Adrenal gland (tissue), 12 donors: ENCODE data around the gene RAD51B. TPM values are rescaled to one million over a fixed set of nuclear protein-coding genes. Genes with fewer than 3 reads are reported as not detected.

ENCODE experiments used
- DNase-seq, 7 donors: peaks; one replicate each; pipeline ENCODE4 v3.0.0-alpha.2; 2019 to 2020
- H3K27ac ChIP-seq, 5 donors: fragments of 200-600 bp; sonication (generic) in 4 of 5; 1 replicate in 3 of 5; 2 replicates in 2 of 5; pipeline versions ENCODE4 v1.5.1 to v1.8.0; 2016 to 2020; ENCODE audit warnings: mild to moderate bottlenecking in 1 of 5
- H3K27me3 ChIP-seq: fragments of 200-600 bp; 2 replicates; pipeline ENCODE4 v1.8.0; 2021
- H3K36me3 ChIP-seq, 2 donors: fragments of 200-600 bp; replicated peaks in 1 of 2; 1 replicate in 1 of 2; 2 replicates in 1 of 2; pipeline versions ENCODE4 v1.5.1 to v1.8.0; 2018 to 2022
- H3K4me1 ChIP-seq, 2 donors: fragments of 200-600 bp; replicated peaks in 1 of 2; 1 replicate in 1 of 2; 2 replicates in 1 of 2; pipeline versions ENCODE4 v1.5.1 to v1.8.0; 2018 to 2021
- H3K4me3 ChIP-seq, 4 donors: fragments of 200-600 bp; sonication (generic) in 3 of 4; one replicate each; pipeline ENCODE4 v1.5.1; 2016 to 2018
- H3K9me3 ChIP-seq, 3 donors: fragments of 200-600 bp; sonication (generic) in 1 of 3; replicated peaks in 1 of 3; 1 replicate in 2 of 3; 2 replicates in 1 of 3; pipeline versions ENCODE4 v1.5.1 to v1.8.0; 2016 to 2021
- POLR2A ChIP-seq, 2 donors: fragments of 450-650 bp; IDR thresholded peaks; one replicate each; pipeline ENCODE4 v1.6.1; 2017; ENCODE audit warnings: antibody characterized with exemption in 2 of 2, mild to moderate bottlenecking in 2 of 2, moderate library complexity in 1 of 2
- WGBS, 4 donors: extraction: QIAGEN DNeasy Blood & Tissue Kit in 2 of 4; methylation state at CpG; one replicate each; pipeline versions ENCODE4 v1.1.5 to v1.1.7; 2013 to 2017; 5-methylcytosine and 5-hydroxymethylcytosine counted together
- intact Hi-C, 2 donors: fragments of 100-400 bp; cut with DNase I; formaldehyde crosslinking; loops; one replicate each; pipeline versions ENCODE4 v1.14.1 to v1.15.0; 2022 to 2023
- polyA plus RNA-seq, 3 donors: library from polyadenylated mRNA; stranded (reverse); fragments of 200-250 nt in 2 of 3; fragments of 350-450 nt in 1 of 3; fragmentation: Illumina TruSeq in 1 of 3; extraction: RNeasy Lipid Tissue Mini Kit (QIAGEN cat#74804) in 1 of 3; gene quantifications; one replicate each; pipeline ENCODE4 v1.2.3, GENCODE V29; 2013 to 2014
- total RNA-seq, 9 donors: library from RNA; depleted of rRNA in 4 of 9; stranded (reverse); fragments of >200 nt in 4 of 9; fragments of 120-200 nt in 1 of 9; fragmentation: NEBNext Ultra II Directional in 1 of 9; extraction: Animal tissue kit (Norgen Biotek cat#: 25700) in 1 of 9; gene quantifications; one replicate each; pipeline versions ENCODE4 v1.1.0 to v1.2.4, GENCODE V29; 2013 to 2023
- TF ChIP-seq, protein P1 (sequence below), 6 experiments: fragments of 450-650 bp in 4 of 6; fragments of 200-600 bp in 2 of 6; sonication (generic) in 1 of 6; IDR thresholded peaks; 1 replicate in 5 of 6; 2 replicates in 1 of 6; pipeline versions ENCODE4 v1.5.1 to v1.8.0; 2016 to 2021; ENCODE audit warnings: antibody characterized with exemption in 6 of 6, mild to moderate bottlenecking in 2 of 6, moderate library complexity in 1 of 6
- donor health status: healthy with polysubstance abuse.
- donor health status: Bipolar disorder and iron deficiency.
- donor health status: DM: yes; HTN: yes; CAD: no.
- donor health status: DM: no; HTN: no; CAD: no.
- donor health status: DM: no; HTN: no; CAD: no.
- donor health status: DM: yes; HTN: yes; CAD: no.

The RAD51B gene
- total and polyA plus RNA-seq, 12 donors: 2.3 to 24.6 (median 12.4) TPM

GRCh38 chr14:67917006-67917405, 97.4 kb downstream of the RAD51B start:
- Histone ChIP-seq H3K27me3 (no peaks in the 10 kb centered on the region), H3K9me3 (no peaks in the 10 kb centered on the region), H3K4me1 (no peaks in the 10 kb centered on the region), H3K27ac (no peak overlapping the region), H3K36me3 (no peaks in the 10 kb centered on the region), H3K4me3 (no peak overlapping the region)
- WGBS, 4 donors: 90 to 96% (median 93%) methylated on average over 6 of the region's 6 CpGs
- no peak for DNase-seq
- intact Hi-C loops: no loop called here
- TF ChIP-seq, protein P1, sequence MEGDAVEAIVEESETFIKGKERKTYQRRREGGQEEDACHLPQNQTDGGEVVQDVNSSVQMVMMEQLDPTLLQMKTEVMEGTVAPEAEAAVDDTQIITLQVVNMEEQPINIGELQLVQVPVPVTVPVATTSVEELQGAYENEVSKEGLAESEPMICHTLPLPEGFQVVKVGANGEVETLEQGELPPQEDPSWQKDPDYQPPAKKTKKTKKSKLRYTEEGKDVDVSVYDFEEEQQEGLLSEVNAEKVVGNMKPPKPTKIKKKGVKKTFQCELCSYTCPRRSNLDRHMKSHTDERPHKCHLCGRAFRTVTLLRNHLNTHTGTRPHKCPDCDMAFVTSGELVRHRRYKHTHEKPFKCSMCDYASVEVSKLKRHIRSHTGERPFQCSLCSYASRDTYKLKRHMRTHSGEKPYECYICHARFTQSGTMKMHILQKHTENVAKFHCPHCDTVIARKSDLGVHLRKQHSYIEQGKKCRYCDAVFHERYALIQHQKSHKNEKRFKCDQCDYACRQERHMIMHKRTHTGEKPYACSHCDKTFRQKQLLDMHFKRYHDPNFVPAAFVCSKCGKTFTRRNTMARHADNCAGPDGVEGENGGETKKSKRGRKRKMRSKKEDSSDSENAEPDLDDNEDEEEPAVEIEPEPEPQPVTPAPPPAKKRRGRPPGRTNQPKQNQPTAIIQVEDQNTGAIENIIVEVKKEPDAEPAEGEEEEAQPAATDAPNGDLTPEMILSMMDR (IDR thresholded peaks at IDR 0.05): no peak
- TF ChIP-seq POLR2A (IDR thresholded peaks at IDR 0.05): no peak

DNA sequence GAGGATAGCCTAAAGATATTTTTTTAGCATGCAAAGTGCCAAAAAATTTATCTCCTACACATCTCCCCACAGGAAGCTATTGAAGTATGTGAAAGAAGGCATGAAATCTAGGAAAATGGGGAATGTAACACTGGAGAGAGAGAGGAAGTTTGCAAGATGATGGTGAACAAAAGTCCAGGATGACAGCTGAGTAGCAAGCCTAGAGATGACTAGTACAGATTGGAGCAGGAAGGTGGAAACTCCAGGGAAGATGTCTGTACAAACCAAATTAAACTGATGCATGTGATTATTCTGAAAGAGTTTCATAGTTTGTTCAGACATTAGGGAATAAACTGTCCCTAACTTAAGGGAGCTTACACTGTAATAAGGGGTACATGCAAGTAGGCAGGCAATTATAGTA, 99.3 kb downstream of the RAD51B start:
- Histone ChIP-seq H3K36me3 (no peaks in the 10 kb centered on the region), H3K27me3 (no peaks in the 10 kb centered on the region), H3K4me3 (no peak overlapping the region), H3K27ac (no peak overlapping the region), H3K9me3 (no peaks in the 10 kb centered on the region), H3K4me1 (no peaks in the 10 kb centered on the region)
- intact Hi-C loops: no loop called here
- TF ChIP-seq POLR2A (IDR thresholded peaks at IDR 0.05): no peak
- TF ChIP-seq, protein P1 (IDR thresholded peaks at IDR 0.05): no peak
- no peak for DNase-seq

DNA sequence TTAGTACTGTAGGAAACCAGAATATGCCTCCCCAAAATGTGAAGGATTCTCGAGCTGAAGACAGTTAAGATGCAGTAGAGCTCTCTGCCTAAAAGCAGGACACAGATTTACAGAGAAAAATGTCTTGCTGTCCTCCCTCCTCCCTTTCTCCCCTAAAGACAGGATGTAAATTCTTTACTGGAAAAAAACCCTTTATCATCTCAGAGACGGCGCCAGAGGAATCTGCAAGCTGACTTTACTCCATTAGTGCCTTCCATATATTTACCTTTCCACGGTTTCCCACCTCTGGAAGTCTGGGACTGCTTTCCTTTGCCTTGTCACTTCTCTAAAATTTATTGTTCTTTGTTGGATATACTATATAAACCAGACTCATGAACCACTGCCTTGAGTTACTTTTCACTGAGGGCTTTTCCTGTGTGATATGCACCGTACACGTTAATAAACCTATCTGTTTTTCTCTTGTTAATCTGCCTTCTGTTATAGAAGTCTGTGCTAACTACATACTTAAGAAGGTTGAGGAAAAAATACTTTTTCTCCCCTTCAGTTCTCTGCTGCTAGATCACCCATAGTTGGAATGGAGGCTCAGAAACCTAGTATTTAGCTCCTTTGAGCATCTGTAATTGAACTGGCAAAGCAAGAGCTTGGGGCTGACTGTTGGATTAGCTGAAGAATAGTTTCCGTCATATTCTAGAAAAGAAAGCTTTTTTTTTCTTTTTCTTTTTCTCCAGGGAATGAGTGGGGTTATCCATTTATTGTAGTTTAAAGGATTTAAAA, 99.9 kb downstream of the RAD51B start:
- intact Hi-C loops: no loop called here
- 64 to 75% (median 66%) methylated on average over 7 of the region's 7 CpGs for WGBS, 4 donors
- no peaks in the 10 kb centered on the region for H3K4me1 ChIP-seq
- H3K4me3 ChIP-seq: no peak overlapping the region
- no peak for DNase-seq
- H3K36me3 ChIP-seq: no peaks in the 10 kb centered on the region
- TF ChIP-seq POLR2A (IDR thresholded peaks at IDR 0.05): no peak
- TF ChIP-seq, protein P1 (IDR thresholded peaks at IDR 0.05): no peak
- H3K9me3 ChIP-seq: no peaks in the 10 kb centered on the region
- no peak overlapping the region for H3K27ac ChIP-seq
- no peaks in the 10 kb centered on the region for H3K27me3 ChIP-seq

DNA sequence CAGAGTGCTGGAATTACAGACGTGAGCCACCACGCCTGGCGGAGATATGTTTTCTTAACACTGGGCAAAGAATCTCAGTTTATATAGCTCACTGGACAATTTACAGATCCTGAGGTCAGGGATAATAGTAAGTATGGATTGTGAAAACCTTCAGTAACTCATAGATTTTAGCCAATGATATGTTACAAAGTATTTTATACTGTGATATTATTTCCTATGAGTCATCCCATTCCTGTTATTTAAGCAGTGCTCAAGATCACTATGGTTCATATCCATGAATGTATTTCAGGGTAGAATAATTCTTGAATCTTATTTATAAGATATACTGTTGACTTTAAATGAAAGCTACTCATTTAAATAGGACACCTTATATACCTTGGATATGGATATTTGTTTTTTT, 107.2 kb downstream of the RAD51B start:
- 89 to 98% (median 93%) methylated on average over 3 of the region's 3 CpGs for WGBS, 4 donors
- no peaks in the 10 kb centered on the region for H3K36me3 ChIP-seq
- H3K4me3 ChIP-seq: no peak overlapping the region
- TF ChIP-seq POLR2A (IDR thresholded peaks at IDR 0.05): no peak
- TF ChIP-seq, protein P1 (IDR thresholded peaks at IDR 0.05): no peak
- H3K27ac ChIP-seq: no peak overlapping the region
- peaks cover 0 to 14% (median 12%) of the 10 kb centered on the region in 3 donors for H3K9me3 ChIP-seq
- intact Hi-C loops: no loop called here
- no peaks in the 10 kb centered on the region for H3K4me1 ChIP-seq
- no peak for DNase-seq
- H3K27me3 ChIP-seq: no peaks in the 10 kb centered on the region
